ENCODE results near the gene ORC3.

GRCh38 chr6:87671555-87672029, 81.7 kb downstream of the ORC3 start:
- no peak for TF ChIP-seq CTCF (IDR thresholded peaks at IDR 0.05)
- TF ChIP-seq POLR2A (IDR thresholded peaks at IDR 0.05): no peak

All from adrenal gland (tissue), 5 donors.